NCI-H2029 treated with DMSO at 0.1 percent for 48 hours (cell line): ENCODE measurements around the gene KRTAP10-10.
"Not testable (repeated sequence)": the region's sequence is repeated elsewhere in the genome, so short reads cannot be mapped to it uniquely, and the experiment has no call there.

ENCODE experiments used
- DNase-seq: peaks from one replicate; lab custom pipeline; 2025; lab: John Stamatoyannopoulos, UW

Gene KRTAP10-10

GRCh38 chr21:44603109-44603875, 33.9 kb upstream of the KRTAP10-10 start:
- DNase-seq, result no peak

- DNase-seq, result no peak
Measured at GRCh38 chr21:44603911-44604310, 33.2 kb upstream of the KRTAP10-10 start.

GRCh38 chr21:44606495-44606894, 30.7 kb upstream of the KRTAP10-10 start:
- no peak for DNase-seq

GRCh38 chr21:44609193-44609592, 28.0 kb upstream of the KRTAP10-10 start:
- no peak for DNase-seq

- not testable (repeated sequence) for DNase-seq
Measured at GRCh38 chr21:44610157-44610843, 26.9 kb upstream of the KRTAP10-10 start.

- no peak for DNase-seq
Measured at GRCh38 chr21:44611551-44611950, 25.6 kb upstream of the KRTAP10-10 start.

GRCh38 chr21:44612029-44612486, 25.1 kb upstream of the KRTAP10-10 start, which contains the start of gene KRTAP10-8:
Gene KRTAP10-8, plus strand, starts transcription at chr21:44612079. Its CDS starts 22 bp downstream, at chr21:44612101.
- DNase-seq, result no peak

GRCh38 chr21:44612669-44613229, 24.4 kb upstream of the KRTAP10-10 start:
- no peak for DNase-seq

GRCh38 chr21:44613386-44614155, 23.6 kb upstream of the KRTAP10-10 start:
- no peak for DNase-seq

- DNase-seq, result no peak
Measured at GRCh38 chr21:44614161-44614631, 23.0 kb upstream of the KRTAP10-10 start.

GRCh38 chr21:44614961-44615391, 22.2 kb upstream of the KRTAP10-10 start:
- no peak for DNase-seq

GRCh38 chr21:44615466-44615865, 21.7 kb upstream of the KRTAP10-10 start:
- DNase-seq, result no peak

GRCh38 chr21:44615911-44616590, 21.1 kb upstream of the KRTAP10-10 start:
- DNase-seq, result no peak

GRCh38 chr21:44616591-44616926, 20.6 kb upstream of the KRTAP10-10 start:
- DNase-seq, result no peak

- DNase-seq, result no peak
Measured at GRCh38 chr21:44617071-44617501, 20.1 kb upstream of the KRTAP10-10 start.

GRCh38 chr21:44618504-44618903, 18.7 kb upstream of the KRTAP10-10 start:
- DNase-seq, result no peak

- DNase-seq, result no peak
Measured at GRCh38 chr21:44618909-44619308, 18.2 kb upstream of the KRTAP10-10 start.

- DNase-seq, result no peak
Measured at GRCh38 chr21:44619886-44620285, 17.3 kb upstream of the KRTAP10-10 start.

- DNase-seq, result no peak
Measured at GRCh38 chr21:44623575-44623974, 13.6 kb upstream of the KRTAP10-10 start.

- no peak for DNase-seq
Measured at GRCh38 chr21:44625756-44626155, 11.4 kb upstream of the KRTAP10-10 start.

- no peak for DNase-seq
Measured at GRCh38 chr21:44626262-44626661, 10.9 kb upstream of the KRTAP10-10 start.
